ENCODE data around the gene BOLL. TPM values are rescaled to one million over a fixed set of nuclear protein-coding genes. Genes with fewer than 3 reads are reported as not detected.
A peak's percentile ranks its signal among the peaks of the same experiment; 100 is the strongest.
"Not testable (repeated sequence)": the region's sequence is repeated elsewhere in the genome, so short reads cannot be mapped to it uniquely, and the experiment has no call there.

The BOLL gene
- total RNA-seq (2021) (not detected in 2 replicates), Bru-seq, nascent RNA (percentile 9 among the genes with signal in this experiment), BruChase-seq, experiment 1, labeled RNA remaining after a 2-hour chase (percentile 4 among the genes with signal in this experiment), BruChase-seq, experiment 2, labeled RNA remaining after a 6-hour chase (percentile 3 among the genes with signal in this experiment)
- long read RNA-seq: 0 reads

GRCh38 chr2:197784956-197785941, at the start of gene BOLL:
BOLL (minus strand) TSS chr2:197785319; CDS start chr2:197781850, 3,469 bp downstream.
- ChIA-PET POLR2A (ENCODE audit: low non-redundant PET) (interaction anchor here (0.6 kb wide), 1 partner anchor 260 kb away, joined by 4 read pairs; no protein-coding TSS in a partner anchor), CTCF (no interaction called here)
- no peak for DNase-seq (ENCODE audit: low spot score)
- no peak for TF ChIP-seq EZH2 (IDR thresholded peaks at IDR 0.05; ENCODE audit: borderline replicate concordance, low read depth, low read length, poor library complexity, severe bottlenecking)
- TF ChIP-seq CTCF (conservative IDR thresholded peaks at IDR 0.05; ENCODE audit: low read depth, low read length): no peak
- BruUV-seq (replicated peaks): no TSS peak
- intact Hi-C loops (cut with micrococcal nuclease; ENCODE audit: unreplicated experiment): no loop called here
- Histone ChIP-seq H3K27ac (ENCODE audit: low read depth, low read length, poor library complexity, severe bottlenecking) (no peak within 1 kb of the TSS), H3K4me1 (ENCODE audit: insufficient read depth, low read length, poor library complexity, severe bottlenecking) (peaks cover 6% of the 10 kb centered on the region), H3K4me3 (ENCODE audit: low read depth, low read length, poor library complexity, severe bottlenecking) (peak within 1 kb of the TSS; percentile 48), H3K36me3 (ENCODE audit: insufficient read depth, low read length, poor library complexity, severe bottlenecking) (no peaks in the 10 kb centered on the region), H3K9me3 (ENCODE audit: low read depth, low read length, poor library complexity, severe bottlenecking) (no peaks in the 10 kb centered on the region), H3K27me3 (replicated peaks; ENCODE audit: insufficient read depth, low read depth, low read length, poor library complexity) (peaks cover 3% of the 10 kb centered on the region)

DNA sequence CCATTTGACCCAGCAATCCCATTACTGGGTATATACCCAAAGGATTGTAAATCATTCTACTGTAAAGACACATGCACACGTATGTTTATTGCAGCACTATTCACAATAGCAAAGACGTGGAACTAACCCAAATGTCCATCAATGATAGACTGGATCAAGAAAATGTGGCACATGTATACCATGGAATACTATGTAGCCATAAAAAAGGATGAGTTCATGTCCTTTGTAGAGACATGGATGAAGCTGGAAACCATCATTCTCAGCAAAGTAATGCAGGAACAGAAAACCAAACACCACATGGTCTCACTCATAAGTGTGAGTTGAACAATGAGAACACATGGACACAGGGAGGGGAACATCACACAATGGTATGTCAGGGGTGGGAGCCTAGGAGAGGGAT, 49.7 kb upstream of the BOLL start:
- BruUV-seq (replicated peaks); intact Hi-C loops (cut with micrococcal nuclease; ENCODE audit: unreplicated experiment); CTCF ChIA-PET; H3K36me3 ChIP-seq (ENCODE audit: insufficient read depth, low read length, poor library complexity, severe bottlenecking); H3K27ac ChIP-seq (ENCODE audit: low read depth, low read length, poor library complexity, severe bottlenecking); DNase-seq (ENCODE audit: low spot score); H3K4me3 ChIP-seq (ENCODE audit: low read depth, low read length, poor library complexity, severe bottlenecking); POLR2A ChIA-PET (ENCODE audit: low non-redundant PET); H3K27me3 ChIP-seq (replicated peaks; ENCODE audit: insufficient read depth, low read depth, low read length, poor library complexity); H3K9me3 ChIP-seq (ENCODE audit: low read depth, low read length, poor library complexity, severe bottlenecking); H3K4me1 ChIP-seq (ENCODE audit: insufficient read depth, low read length, poor library complexity, severe bottlenecking): not testable (repeated sequence)

DNA sequence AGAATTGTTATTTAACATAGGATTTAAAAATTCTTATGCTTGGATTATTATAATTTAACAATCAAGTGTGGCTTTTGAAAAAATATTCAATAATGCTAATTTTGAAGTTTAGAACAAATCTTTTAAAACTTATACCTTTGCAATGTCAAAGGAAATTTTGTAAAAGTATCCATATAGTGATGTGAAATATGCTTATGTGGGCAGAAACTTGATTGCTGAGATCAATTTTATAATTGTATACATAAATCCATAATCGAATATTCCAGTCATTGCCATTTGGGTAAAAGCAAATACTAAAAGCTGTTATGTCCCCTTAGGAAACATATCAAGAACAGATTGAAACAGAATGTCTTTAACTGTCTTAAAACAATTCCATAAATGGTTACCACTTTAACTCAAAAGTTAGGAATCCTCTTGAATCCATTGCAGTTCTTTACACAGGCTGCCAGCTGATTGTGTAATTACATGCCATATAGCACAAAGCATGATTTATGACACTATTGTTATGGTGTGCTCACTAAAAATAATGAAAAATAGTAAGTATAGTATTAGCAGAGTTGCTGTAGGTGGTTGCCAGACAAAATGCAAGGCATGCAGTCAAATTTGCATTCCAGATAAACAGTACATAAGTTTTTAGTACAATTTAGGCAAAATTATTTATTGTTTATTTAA, 43.5 kb upstream of the BOLL start:
- BruUV-seq (replicated peaks): no TSS peak
- H3K27me3 ChIP-seq (replicated peaks; ENCODE audit: insufficient read depth, low read depth, low read length, poor library complexity): no peaks in the 10 kb centered on the region
- peak; percentile 33 for DNase-seq (ENCODE audit: low spot score)
- H3K4me3 ChIP-seq (ENCODE audit: low read depth, low read length, poor library complexity, severe bottlenecking): no peak overlapping the region
- POLR2A ChIA-PET (ENCODE audit: low non-redundant PET): no interaction called here
- H3K36me3 ChIP-seq (ENCODE audit: insufficient read depth, low read length, poor library complexity, severe bottlenecking): no peaks in the 10 kb centered on the region
- intact Hi-C loops (cut with micrococcal nuclease; ENCODE audit: unreplicated experiment): no loop called here
- H3K9me3 ChIP-seq (ENCODE audit: low read depth, low read length, poor library complexity, severe bottlenecking): no peaks in the 10 kb centered on the region
- CTCF ChIA-PET: no interaction called here
- H3K4me1 ChIP-seq (ENCODE audit: insufficient read depth, low read length, poor library complexity, severe bottlenecking): no peaks in the 10 kb centered on the region
- TF ChIP-seq EZH2 (IDR thresholded peaks at IDR 0.05; ENCODE audit: borderline replicate concordance, low read depth, low read length, poor library complexity, severe bottlenecking) (no peak), CTCF (conservative IDR thresholded peaks at IDR 0.05; ENCODE audit: low read depth, low read length) (no peak)
- no peak overlapping the region for H3K27ac ChIP-seq (ENCODE audit: low read depth, low read length, poor library complexity, severe bottlenecking)

Data from A673 (cell line).